Stomach (tissue), 4 donors: ENCODE data around the gene DEPDC5.

Experiments
- POLR2AphosphoS5 ChIP-seq, 3 donors: sonication (generic); formaldehyde crosslinking; IDR thresholded peaks; one replicate each; pipeline ENCODE4 v1.6.1; 2016; ENCODE audit warnings: antibody characterized with exemption in 3 of 3
- TF ChIP-seq, protein P1 (sequence below), 7 experiments: fragments of 450-650 bp in 4 of 7; fragments of 200-600 bp in 3 of 7; sonication (generic) in 3 of 7; IDR thresholded peaks; one replicate each; pipeline ENCODE4 v1.5.1; 2016 to 2019; ENCODE audit warnings: antibody characterized with exemption in 7 of 7, control low read depth in 2 of 7, mild to moderate bottlenecking in 1 of 7

- TF ChIP-seq, protein P1, sequence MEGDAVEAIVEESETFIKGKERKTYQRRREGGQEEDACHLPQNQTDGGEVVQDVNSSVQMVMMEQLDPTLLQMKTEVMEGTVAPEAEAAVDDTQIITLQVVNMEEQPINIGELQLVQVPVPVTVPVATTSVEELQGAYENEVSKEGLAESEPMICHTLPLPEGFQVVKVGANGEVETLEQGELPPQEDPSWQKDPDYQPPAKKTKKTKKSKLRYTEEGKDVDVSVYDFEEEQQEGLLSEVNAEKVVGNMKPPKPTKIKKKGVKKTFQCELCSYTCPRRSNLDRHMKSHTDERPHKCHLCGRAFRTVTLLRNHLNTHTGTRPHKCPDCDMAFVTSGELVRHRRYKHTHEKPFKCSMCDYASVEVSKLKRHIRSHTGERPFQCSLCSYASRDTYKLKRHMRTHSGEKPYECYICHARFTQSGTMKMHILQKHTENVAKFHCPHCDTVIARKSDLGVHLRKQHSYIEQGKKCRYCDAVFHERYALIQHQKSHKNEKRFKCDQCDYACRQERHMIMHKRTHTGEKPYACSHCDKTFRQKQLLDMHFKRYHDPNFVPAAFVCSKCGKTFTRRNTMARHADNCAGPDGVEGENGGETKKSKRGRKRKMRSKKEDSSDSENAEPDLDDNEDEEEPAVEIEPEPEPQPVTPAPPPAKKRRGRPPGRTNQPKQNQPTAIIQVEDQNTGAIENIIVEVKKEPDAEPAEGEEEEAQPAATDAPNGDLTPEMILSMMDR (IDR thresholded peaks at IDR 0.05), result no peak
- no peak for TF ChIP-seq POLR2AphosphoS5 (IDR thresholded peaks at IDR 0.05)
Observed at GRCh38 chr22:31844941-31845340, 91.1 kb downstream of the DEPDC5 start.
